A673 (cell line): Measurements from ENCODE around the gene PCDH19. TPM values are rescaled to one million over a fixed set of nuclear protein-coding genes. Genes with fewer than 3 reads are reported as not detected.

ENCODE experiments used
- BruUV-seq: library from RNA; stranded (reverse); fragments of 400-500 nt; replicated peaks from 2 replicates; lab custom pipeline; 2021; lab: Mats Ljungman, UMichigan
- CTCF ChIA-PET: fragments of 300-600 bp; sonication (Branson Sonifier 250); formaldehyde crosslinking; loops from one replicate; lab custom pipeline; 2022; ENCODE audit warnings: antibody characterized with exemption; lab: Charles Lee
- POLR2A ChIA-PET: fragments of 300-600 bp; sonication (Branson Sonifier 250); formaldehyde crosslinking; loops from one replicate; lab custom pipeline; 2022; ENCODE audit warnings: antibody characterized with exemption; ENCODE audit not compliant: low non-redundant PET; lab: Charles Lee
- DNase-seq: peaks from one replicate; pipeline ENCODE4 v3.0.0-alpha.2; 2015; ENCODE audit warnings: low spot score
- H3K27ac ChIP-seq: fragments of 200-600 bp; sonication (generic); 2 replicates; pipeline ENCODE4 v1.5.1; 2016; ENCODE audit warnings: mixed run types, low read depth, mild to moderate bottlenecking, mixed read lengths, antibody characterized with exemption, low read length; ENCODE audit not compliant: poor library complexity, severe bottlenecking
- H3K27me3 ChIP-seq: fragments of 200-600 bp; sonication (generic); replicated peaks from 2 replicates; pipeline ENCODE4 v1.6.1; 2017; ENCODE audit warnings: mixed run types, low read depth, mild to moderate bottlenecking, mixed read lengths, antibody characterized with exemption, low read length; ENCODE audit not compliant: insufficient read depth, poor library complexity
- H3K36me3 ChIP-seq: fragments of 200-600 bp; sonication (generic); 2 replicates; pipeline ENCODE4 v1.6.1; 2016; ENCODE audit warnings: mixed run types, mild to moderate bottlenecking, mixed read lengths, antibody characterized with exemption, low read length; ENCODE audit not compliant: insufficient read depth, poor library complexity, severe bottlenecking
- H3K4me1 ChIP-seq: fragments of 200-600 bp; sonication (generic); 2 replicates; pipeline ENCODE4 v1.6.1; 2017; ENCODE audit warnings: mixed run types, mild to moderate bottlenecking, mixed read lengths, antibody characterized with exemption, low read length; ENCODE audit not compliant: insufficient read depth, poor library complexity, severe bottlenecking
- H3K4me3 ChIP-seq: fragments of 200-600 bp; sonication (generic); 2 replicates; pipeline ENCODE4 v1.5.1; 2016; ENCODE audit warnings: low read depth, mixed run types, mild to moderate bottlenecking, mixed read lengths, low read length; ENCODE audit not compliant: poor library complexity, severe bottlenecking
- H3K9me3 ChIP-seq: fragments of 200-600 bp; sonication (generic); 2 replicates; pipeline ENCODE4 v1.6.1; 2016; ENCODE audit warnings: mixed run types, low read depth, mild to moderate bottlenecking, mixed read lengths, antibody characterized with exemption, low read length; ENCODE audit not compliant: poor library complexity, severe bottlenecking
- CTCF ChIP-seq: fragments of 300-800, 200-600 bp; sonication (generic); conservative IDR thresholded peaks from 2 replicates; pipeline ENCODE4 v1.5.1; 2017; ENCODE audit warnings: low read depth, mild to moderate bottlenecking, antibody characterized with exemption, low read length, moderate library complexity, mixed read lengths
- EZH2 ChIP-seq: fragments of 200-600 bp; sonication (generic); IDR thresholded peaks from 2 replicates; pipeline ENCODE4 v1.6.1; 2017; ENCODE audit warnings: borderline replicate concordance, low read depth, mild to moderate bottlenecking, mixed read lengths, antibody characterized with exemption, low read length; ENCODE audit not compliant: poor library complexity, severe bottlenecking
- intact Hi-C: fragments of 100-400 bp; cut with micrococcal nuclease; formaldehyde crosslinking; loops from one replicate; pipeline ENCODE4 v1.10.0; 2022; ENCODE audit not compliant: unreplicated experiment
- total RNA-seq: library from RNA; stranded (reverse); gene quantifications from 2 replicates; pipeline ENCODE4 v1.2.3, GENCODE V29; 2021

PCDH19 gene
- total RNA-seq, 1 experiment from 2014 or later, result 0.80 TPM

DNA sequence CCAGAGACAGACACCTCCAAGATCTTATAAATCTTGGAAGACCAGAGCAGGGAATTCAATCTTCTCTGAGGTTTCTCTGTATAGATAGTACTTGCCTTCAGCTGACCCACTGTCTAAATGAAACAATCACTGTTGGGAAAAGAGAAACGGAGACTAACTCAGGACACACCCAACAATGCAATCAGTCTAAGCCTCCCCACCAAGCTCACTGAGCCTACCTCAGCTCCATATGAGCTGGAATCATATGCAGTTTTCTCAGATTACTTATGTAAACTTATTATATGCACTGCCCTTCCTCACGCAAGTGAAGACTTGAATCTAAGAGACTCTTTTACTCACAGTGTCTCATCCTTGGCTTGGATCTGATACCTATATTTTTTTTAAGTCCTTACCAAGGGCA lies 110.5 kb downstream of the PCDH19 start:
- no TSS peak for BruUV-seq
- Histone ChIP-seq H3K27ac (no peak overlapping the region), H3K4me1 (no peaks in the 10 kb centered on the region), H3K27me3 (peaks cover 2% of the 10 kb centered on the region), H3K36me3 (no peaks in the 10 kb centered on the region), H3K4me3 (no peak overlapping the region), H3K9me3 (no peaks in the 10 kb centered on the region)
- POLR2A ChIA-PET, result no interaction called here
- TF ChIP-seq EZH2 (no peak), CTCF (no peak)
- CTCF ChIA-PET, result no interaction called here
- intact Hi-C loops, result no loop called here
- DNase-seq, result no peak

DNA sequence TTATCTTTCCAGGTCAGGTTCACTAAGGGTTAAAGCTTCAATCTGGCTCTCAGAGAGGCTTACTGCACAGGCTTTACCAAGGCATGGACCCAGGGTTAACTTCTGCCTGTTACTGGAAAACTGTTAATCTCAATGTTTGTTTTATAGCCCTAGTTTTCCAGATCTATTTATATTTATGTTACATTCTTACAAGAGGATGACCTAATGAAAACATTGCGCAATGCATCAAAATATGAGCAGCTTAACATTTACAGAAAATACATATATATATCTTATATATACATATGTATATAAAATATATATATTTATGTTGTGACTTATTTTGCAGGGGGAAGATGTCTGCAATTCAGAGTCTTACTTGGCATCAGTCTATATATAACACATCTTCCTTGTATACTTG lies 112.3 kb downstream of the PCDH19 start:
- no TSS peak for BruUV-seq
- no peaks in the 10 kb centered on the region for H3K36me3 ChIP-seq
- no peak overlapping the region for H3K27ac ChIP-seq
- no peaks in the 10 kb centered on the region for H3K4me1 ChIP-seq
- no peak overlapping the region for H3K4me3 ChIP-seq
- ChIA-PET POLR2A (no interaction called here), CTCF (no interaction called here)
- no peak for DNase-seq
- TF ChIP-seq EZH2 (no peak), CTCF (no peak)
- no peaks in the 10 kb centered on the region for H3K9me3 ChIP-seq
- intact Hi-C loops, result no loop called here
- peaks cover 2% of the 10 kb centered on the region for H3K27me3 ChIP-seq

GRCh38 chrX:100296183-100296753 lies 113.8 kb downstream of the PCDH19 start:
- H3K9me3 ChIP-seq, result no peaks in the 10 kb centered on the region
- H3K4me3 ChIP-seq, result no peak overlapping the region
- no peak overlapping the region for H3K27ac ChIP-seq
- TF ChIP-seq CTCF, result no peak
- TF ChIP-seq EZH2, result no peak
- intact Hi-C loops, result no loop called here
- ChIA-PET CTCF (no interaction called here), POLR2A (no interaction called here)
- no peaks in the 10 kb centered on the region for H3K4me1 ChIP-seq
- BruUV-seq, result no TSS peak
- no peaks in the 10 kb centered on the region for H3K27me3 ChIP-seq
- no peak for DNase-seq
- no peaks in the 10 kb centered on the region for H3K36me3 ChIP-seq
